Measurements from ENCODE around the gene CADM4. TPM values are rescaled to one million over a fixed set of nuclear protein-coding genes. Genes with fewer than 3 reads are reported as not detected.
"Not testable (repeated sequence)": the region's sequence is repeated elsewhere in the genome, so short reads cannot be mapped to it uniquely, and the experiment has no call there.

The CADM4 gene, protein sequence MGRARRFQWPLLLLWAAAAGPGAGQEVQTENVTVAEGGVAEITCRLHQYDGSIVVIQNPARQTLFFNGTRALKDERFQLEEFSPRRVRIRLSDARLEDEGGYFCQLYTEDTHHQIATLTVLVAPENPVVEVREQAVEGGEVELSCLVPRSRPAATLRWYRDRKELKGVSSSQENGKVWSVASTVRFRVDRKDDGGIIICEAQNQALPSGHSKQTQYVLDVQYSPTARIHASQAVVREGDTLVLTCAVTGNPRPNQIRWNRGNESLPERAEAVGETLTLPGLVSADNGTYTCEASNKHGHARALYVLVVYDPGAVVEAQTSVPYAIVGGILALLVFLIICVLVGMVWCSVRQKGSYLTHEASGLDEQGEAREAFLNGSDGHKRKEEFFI
- 10.5 TPM for total RNA-seq
- long read RNA-seq, transcript CADM4-201 (9 exons, 2,178 nt): major isoform, 8 of 11 reads
- long read RNA-seq, partial matches to known transcripts: 0 of 11 reads
- long read RNA-seq, other reads (novel, unspliced or antisense): 3 of 11 reads

DNA sequence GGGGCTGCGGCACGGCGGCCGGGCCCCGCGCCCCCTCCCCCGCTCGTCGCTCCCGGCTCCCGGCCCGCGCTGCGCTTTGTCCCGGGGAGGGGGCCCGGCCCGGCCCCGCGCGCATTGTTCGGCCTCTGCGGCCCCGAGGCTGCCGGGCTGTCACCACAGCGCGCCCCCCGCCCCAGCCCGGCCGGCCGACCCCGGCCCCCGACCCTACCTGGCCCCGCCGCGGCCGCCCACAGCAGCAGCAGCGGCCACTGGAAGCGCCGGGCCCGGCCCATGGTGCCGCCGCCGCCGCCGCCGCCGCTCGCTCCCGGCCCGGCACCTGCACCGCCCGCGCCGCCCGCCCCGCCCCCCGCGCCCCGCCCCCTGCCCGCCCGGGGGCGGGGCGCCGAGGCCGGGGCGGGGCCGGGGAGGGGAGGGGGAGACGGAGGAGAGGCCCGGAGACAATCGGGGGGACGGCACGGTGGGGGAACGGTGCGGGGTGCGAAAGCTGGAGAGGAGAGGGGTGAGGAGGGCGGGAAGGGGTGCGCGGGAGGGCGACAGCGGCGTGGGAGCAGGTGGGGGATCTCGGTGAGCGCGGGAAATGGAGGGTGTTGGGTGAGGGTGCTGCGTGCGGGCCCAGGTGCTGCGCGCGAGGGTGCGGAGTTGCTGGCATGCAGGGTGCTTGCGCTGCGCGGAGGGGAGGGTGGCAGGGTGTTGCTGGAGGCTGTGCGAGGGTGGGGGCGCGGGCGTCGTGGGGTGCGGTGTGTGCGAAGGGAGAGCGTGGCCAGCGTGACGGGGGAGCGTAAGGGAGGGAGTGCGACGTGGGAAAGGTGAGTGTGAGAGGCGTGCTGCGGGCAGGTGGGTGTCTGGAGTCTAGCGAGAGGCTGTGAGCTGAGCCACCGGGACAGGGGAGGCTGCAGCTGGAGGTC lies at the start of gene CADM4:
Gene CADM4, minus strand, starts transcription at position 332 of the 905 bp plus-strand sequence. Its CDS starts 60 bp downstream, at position 272.
- DNase-seq (peak; percentile 50), ATAC-seq (peak; percentile 81)
- intact Hi-C loops (cut with micrococcal nuclease): no loop called here

DNA sequence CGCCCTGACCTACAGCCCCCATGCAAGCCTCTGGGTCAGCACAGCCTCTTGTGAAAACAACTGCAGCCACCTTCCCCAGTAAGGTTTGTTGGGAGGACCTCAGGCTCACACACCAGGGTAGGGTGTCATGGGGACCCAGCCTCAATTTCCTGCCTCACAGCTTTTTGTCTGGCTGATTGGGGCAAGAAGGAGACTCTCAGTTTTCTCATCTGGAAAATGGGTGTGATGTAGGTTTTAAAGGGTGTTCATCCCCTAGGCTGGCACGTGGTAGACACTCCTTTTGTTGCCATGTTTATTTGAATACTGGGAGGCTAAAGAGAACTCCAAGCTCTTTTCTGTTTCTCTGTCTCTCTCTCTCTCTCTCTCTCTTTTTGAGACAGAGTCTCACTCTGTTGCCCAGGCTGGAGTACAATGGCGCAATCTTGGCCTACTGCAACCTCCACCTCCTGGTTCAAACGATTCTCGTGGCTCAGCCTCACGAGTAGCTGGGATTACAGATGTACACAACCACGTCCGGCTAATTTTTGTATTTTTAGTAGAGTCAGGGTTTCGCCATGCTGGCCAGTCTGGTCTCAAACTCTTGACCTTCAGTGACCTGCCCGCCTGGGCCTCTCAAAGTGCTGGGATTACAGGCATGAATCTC lies 48.5 kb upstream of the CADM4 start:
- DNase-seq: no peak
- ATAC-seq: no peak
- intact Hi-C loops (cut with micrococcal nuclease): no loop called here

DNA sequence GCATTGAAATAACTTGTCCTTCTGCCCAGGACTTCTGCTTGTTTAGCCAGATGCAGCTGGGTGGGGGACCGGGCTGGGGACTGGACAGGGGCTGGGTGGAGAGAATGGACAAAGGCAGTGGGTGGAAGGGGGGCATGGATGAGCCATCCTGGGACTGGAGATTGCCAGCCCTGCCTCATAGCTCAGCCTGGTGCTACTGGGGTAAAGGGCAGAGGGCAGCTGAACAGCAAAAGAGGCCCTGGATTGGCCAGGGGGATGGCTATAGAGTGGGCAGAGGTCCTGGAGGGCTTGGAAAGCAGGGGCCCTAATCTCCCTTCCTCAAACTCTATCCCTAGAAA lies 48.0 kb upstream of the CADM4 start:
- ATAC-seq (no peak), DNase-seq (no peak)
- intact Hi-C loops (cut with micrococcal nuclease): no loop called here

DNA sequence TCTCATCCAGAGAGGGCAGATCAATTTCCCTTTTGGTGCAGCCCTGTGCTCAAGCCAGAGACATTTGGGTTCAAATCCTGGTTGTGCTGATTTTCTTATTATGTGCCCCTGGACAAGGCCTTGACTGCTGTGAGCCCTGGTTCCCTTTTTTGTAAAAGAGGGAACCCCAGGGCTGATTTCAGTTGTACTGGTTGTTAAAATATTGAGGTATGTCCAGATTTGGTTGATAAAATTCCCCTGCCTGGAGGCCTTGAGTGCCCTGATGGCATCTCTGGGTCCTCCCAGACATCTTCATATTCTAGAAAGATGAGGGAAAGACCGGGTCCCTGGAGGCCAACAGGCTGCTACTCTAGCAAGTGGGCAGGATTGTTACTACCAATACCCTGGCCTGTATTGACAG lies 44.7 kb upstream of the CADM4 start:
- DNase-seq (no peak), ATAC-seq (no peak)
- intact Hi-C loops (cut with micrococcal nuclease): no loop called here

DNA sequence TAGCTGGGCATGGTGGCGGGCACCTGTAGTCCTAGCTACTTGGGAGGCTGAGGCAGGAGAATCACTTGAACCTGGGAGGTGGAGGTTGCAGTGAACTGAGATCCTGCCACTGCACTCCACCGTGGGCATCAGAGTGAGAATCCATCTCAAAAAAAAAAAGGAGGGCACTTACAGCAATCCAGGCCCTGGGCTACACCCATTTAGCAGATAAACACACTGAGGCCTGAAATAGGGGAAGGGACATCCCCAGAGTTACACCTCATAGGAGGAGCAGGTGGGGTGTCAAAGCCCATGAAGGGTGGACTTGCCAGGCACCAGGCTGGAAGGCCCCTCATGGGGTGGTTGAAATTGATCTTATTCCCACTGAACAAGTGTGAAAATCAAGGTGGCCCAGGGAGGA lies 44.3 kb upstream of the CADM4 start:
- no peak for ATAC-seq
- intact Hi-C loops (cut with micrococcal nuclease): no loop called here
- DNase-seq: no peak

DNA sequence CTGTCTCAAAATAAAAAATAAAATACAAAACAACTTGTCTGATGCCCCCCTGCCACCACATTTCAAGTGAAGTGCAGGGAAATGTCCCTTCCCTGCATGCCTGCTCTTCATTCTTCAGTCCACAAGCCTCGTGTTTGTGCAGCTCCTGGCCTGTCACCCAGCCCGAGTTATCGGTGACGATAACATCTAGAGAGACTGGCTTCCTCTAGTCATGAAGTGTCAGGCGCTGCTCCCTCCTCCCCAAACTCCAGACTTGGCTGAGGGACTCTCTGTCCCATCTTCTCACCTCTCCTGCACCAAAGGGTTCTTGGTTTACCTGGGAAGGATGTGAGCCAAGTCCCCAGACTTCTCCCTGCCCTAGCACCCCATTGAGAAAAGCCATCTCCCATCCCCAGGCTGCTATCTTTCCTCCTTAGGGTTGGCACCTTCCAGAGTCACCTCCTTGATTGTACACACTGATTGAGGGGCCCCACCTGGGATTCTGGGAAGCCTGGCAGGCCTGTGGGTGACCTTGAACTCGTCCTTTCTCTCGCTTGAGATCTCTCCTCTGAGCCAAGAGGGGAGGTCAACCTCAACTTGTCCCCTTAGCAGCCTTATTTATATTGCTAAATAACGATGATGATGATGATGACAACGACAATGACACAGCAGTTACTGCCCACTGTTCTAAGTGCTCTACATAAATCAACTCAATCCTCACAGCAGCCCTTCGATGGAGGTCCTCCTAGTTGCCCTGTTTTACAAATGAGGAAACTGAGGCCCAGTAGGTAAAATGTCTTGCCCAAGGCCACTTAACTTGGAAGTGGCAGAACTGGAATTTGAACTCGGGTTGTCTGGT lies 43.4 kb upstream of the CADM4 start:
- no peak for ATAC-seq
- intact Hi-C loops (cut with micrococcal nuclease): no loop called here
- DNase-seq: no peak

DNA sequence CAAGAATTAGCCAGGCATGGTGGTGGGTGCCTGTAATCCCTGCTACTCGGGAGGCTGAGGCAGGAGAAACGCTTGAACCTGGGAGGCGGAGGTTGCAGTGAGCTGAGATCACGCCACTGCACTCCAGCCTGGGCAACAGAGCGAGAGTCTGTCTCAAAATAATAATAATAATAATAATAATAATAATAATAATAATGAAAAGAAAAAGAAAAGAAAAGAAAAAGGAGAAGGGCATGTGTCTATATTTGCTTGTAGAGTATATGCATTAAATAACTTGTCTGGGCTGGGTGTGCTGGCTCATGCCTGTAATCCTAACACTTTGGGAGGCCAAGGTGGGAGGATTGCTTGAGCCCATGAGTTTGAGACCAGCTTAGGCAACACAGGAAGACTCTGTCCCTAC lies 42.6 kb upstream of the CADM4 start:
- intact Hi-C loops (cut with micrococcal nuclease); DNase-seq; ATAC-seq: not testable (repeated sequence)

DNA sequence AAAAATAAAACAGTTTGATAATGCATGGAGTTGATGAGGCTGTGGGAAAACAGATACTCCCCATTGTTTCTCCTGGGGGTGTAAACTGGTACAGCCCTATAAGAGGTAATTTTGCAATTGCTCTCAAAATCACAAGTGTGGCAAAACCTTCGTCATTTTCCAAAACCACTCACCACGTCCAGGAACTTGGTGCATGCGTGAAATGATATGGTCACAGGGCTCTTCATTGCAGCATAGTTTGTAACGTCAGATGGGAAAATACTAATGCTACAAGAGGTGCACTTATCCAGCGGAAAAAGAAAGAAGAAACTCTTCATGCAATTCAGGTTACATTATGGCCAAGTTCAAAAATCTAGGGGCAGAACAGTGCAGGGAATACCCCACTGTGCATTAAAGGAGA lies 42.2 kb upstream of the CADM4 start:
- intact Hi-C loops (cut with micrococcal nuclease): no loop called here
- ATAC-seq (no peak), DNase-seq (no peak)

DNA sequence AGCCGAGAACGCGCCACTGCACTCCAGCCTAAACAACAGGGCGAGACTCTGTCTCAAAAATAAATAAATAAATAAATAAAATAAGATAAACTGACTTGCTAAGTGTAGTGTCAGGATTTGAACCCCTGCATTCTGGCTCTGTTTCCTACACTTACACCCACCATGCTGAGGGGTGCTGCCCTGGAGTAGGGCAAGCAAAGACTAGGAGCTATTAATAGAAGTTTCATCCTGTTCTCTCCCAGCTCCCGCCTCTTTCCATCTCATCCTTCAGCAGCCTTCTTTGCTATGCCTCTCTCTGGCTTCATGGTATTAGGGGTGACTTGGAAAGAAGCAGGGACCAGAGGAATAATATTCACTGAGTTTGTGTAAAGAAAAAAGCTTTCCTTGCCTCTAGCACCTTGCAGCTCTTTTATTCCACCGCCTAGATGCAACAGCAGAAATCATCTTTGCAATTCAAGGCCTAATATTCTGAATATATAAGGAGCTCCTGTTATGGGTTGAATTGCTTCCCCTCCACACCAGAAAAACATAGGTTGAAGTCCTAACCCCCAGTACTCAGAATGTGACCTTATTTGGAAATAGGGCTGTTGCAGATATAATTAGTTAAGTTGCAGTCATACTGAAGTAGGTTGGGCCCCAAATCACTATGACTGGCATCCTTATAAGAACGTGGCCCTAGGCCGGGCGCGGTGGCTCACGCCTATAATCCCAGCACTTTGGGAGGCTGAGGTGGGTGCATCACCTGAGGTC lies 39.0 kb upstream of the CADM4 start:
- no peak for DNase-seq
- intact Hi-C loops (cut with micrococcal nuclease): no loop called here
- peak; percentile 52 for ATAC-seq

DNA sequence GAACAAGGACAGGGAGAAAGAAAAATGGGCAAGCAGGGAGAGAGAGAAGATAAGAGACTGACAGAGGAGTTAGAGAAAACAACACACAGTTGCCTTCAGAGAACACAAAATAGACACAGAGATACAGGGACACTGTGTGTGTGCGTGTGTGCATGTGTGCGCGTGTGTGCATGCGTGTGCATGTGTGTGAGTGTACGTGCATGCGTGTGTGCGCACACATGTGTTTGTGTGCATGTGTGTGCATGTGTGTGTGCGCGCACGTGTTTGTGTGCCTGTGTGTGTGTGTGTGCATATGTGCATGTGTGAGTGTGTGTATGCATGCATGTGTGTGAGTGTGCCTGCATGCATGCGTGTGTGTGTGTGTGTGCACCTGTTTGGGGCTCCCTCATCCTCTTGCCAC lies 36.3 kb upstream of the CADM4 start:
- DNase-seq: no peak
- ATAC-seq: no peak
- intact Hi-C loops (cut with micrococcal nuclease): no loop called here

DNA sequence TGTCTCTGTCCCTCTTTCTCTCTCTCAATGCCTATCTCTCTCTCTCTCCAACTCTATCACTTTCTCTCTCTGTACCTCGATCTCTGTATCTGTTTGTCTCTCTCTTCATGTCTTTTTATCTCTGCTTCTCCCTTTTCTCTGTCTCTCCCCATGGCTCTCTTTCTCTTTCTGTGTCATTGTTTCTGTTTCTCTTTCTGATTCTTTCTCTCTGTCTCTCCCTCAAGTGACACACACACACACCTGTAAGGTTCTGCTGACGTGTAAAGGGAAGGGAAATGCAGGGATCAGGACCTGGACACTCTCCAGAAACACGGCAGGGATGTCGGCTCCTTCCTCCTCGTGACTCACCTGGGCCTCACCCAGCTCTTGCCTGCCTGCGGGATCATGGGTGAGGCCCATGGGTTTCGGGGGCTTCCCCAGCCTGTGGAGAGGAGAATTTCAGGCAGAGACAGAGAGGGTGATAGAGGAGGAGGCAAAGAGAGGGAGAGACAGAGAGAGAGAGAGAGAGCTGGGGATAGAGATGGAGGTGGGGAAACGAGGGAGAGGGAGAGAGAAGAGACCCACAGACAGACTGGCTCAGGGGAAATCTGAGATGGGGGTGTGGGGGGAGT lies 35.7 kb upstream of the CADM4 start:
- DNase-seq (no peak), ATAC-seq (no peak)
- intact Hi-C loops (cut with micrococcal nuclease): no loop called here

DNA sequence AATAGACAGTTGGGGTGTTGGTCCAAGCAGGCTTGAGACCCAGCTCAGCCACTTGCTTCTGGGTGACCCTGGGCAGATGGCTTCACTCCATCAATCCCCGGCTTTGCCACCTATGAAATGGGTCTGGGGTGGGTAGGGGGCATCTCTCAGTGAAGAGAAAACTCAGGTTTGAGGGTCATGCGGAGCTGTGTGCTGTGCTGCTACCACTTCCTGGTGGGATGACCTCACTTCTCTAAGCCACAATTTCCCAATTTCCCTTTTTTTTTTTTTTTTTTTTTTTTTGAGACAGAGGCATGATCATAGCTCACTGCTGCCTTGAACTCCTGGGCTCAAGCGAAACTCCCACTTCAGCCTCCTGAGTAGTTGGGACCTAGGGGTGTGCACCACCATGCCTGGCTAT lies 34.9 kb upstream of the CADM4 start:
- peak; percentile 9 for ATAC-seq
- intact Hi-C loops (cut with micrococcal nuclease): no loop called here
- DNase-seq: no peak

DNA sequence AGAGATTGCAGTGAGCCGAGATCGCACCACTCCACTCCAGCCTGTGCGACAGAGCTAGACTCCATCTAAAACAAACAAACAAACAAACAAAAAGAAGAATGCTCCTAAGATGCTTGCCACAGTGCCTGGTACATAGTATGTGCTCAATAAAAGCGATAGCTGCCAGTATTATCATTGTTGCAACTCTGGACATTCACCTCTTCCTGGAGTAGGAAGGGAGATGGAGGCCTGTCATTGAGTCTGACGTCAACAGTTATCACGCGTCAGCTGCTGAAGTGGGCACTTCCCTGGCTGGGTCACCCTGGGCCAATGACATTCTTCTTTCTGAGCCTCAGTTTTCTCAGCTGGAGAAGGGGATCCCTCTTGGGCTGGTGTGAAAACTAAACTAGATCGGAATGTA lies 34.5 kb upstream of the CADM4 start:
- intact Hi-C loops (cut with micrococcal nuclease): no loop called here
- ATAC-seq: no peak
- DNase-seq: no peak

DNA sequence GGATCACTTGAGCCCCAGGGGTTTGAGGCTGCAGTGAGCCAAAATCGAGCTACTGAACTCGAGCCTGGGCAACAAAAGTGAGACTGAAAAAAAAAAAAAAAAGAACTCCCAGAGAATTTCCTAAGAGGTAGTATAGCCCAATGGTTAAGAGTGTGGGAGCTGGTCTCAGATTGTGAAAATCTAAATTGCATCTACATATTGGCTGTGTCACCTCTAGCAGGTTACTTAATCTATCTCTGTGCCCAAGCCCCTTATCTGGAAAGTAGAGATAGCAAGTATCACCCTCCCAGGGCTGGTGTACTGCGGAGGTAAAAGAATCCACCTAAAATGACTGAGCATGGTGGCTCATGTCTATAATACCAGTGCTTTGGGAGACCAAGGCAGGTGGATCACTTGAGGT lies 34.0 kb upstream of the CADM4 start:
- DNase-seq: no peak
- intact Hi-C loops (cut with micrococcal nuclease): no loop called here
- no peak for ATAC-seq

DNA sequence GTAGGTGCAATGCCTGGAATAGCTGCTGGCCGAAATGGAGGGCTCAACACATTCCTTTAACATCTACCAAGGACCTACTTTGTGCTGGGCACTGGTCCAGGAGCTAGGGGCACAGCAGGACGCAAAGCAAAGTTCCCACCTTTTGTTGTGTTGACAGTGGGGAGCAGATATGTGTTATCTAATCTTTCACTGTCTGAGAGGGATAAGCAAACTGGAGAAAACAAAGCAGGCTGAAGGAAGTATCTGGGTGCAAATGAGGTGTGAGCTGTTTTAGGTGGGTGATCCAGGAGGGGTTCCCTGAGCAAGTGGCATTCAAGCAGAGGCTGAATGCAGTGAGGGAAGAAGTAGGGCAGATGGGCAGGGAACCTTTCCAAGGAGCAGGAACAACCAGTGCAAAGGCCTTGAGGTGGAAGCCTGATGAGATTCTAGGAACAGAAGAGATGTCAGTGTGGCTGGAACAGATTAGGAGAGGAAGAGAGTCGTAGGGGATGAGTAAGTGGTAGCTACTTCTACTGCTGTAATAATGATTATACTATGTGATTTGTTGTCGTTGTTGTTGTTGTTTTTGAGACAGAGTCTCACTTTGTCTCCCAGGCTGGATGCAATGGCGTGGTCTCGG lies 32.5 kb upstream of the CADM4 start:
- ATAC-seq (no peak), DNase-seq (no peak)
- intact Hi-C loops (cut with micrococcal nuclease): no loop called here

DNA sequence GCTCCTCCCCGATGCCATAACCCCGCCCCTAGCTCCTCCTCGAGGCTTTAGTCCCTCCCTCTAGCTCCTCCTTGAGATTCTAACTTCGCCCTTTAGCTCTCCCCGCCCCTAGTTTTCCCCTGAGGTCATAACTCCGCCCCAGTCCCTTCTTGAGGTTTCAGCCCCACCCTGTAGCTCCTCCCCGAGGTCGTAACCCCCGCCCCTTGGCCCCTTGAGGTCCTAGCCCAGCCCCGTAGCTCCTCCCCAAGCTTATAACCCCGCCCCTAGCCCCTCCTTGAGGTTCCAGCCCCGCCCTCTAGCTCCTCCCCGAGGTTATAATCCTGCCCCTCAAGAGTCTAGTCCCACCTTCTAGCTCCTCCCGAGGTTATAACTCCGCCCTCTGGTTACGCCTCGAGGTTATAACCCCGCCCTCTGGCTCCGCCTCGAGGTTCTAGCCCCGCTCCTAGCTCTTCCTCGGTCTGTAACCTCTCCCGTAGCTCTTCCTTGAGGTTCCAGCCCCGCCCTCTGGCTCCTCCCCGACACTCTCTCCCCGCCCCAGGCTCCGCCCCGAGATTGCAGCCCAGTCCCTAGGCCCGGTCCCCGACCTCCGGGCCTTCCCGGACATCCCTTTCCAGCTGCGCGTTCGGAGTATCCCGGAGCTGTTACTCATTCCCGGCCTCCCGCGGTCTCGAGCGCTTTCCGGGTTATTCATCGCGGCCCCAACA lies 28.9 kb upstream of the CADM4 start:
- intact Hi-C loops (cut with micrococcal nuclease): no loop called here
- ATAC-seq: peak; percentile 91

DNA sequence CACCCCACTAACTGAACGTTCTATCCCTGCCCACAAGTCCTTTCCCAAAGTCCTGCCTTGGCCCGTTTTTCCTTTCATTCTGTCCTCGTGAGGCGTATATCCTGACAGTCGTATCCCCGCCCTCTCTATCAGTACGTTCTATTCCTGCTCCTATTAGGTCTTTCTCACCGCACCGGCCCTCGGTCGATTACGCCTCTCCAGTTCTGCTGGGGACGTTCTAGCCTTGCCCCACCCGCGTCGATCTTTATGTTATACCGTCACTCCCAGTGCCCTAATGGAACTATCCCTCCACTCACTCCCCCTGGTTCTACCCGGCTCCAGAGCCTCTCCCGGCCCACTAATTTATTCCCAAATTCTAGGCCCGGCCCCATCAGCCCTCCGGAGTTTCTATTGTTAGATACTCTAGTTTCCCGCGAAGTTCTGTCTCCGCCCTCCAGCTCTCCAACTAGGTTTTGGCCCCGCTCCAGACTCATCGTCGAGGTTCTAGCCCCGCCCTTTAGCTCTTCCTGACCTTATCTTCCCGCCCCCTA lies 28.3 kb upstream of the CADM4 start:
- ATAC-seq: no peak
- intact Hi-C loops (cut with micrococcal nuclease): no loop called here
- no peak for DNase-seq

More for the DNA sequence above, 28.9 kb upstream of the CADM4 start:
- DNase-seq: peak; percentile 98
